GM19395 (cell line): ENCODE measurements around the gene SKAP2.

Experiments
- ATAC-seq: cut with Tn5 transposase; IDR thresholded peaks from one replicate; pipeline ENCODE4 v1.9.1; 2021; ENCODE audit warnings: mild to moderate bottlenecking, moderate library complexity; ENCODE audit not compliant: unreplicated experiment

Gene SKAP2

DNA sequence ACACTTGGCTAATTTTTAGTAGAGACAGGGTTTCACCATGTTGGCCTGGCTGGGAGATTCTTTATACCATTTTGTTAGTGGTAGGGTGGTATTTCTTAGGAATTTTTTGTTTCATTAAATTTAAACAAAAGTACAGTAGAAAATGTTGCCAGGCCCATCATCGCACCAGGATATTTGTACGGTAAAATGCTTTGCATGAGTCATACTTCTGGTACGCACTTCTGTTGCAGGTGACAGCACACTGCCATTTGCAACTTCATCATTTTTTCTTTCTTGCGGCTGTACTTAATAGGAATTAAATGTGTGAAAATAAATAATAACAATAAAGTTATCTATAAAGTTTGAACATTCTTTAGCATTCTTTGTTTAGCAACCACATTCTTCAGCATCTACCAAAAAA, 195.6 kb downstream of the SKAP2 start:
- ATAC-seq: no peak

- ATAC-seq: peak; percentile 65
These were observed 196.8 kb downstream of the SKAP2 start for GRCh38 chr7:26667514-26668133.

DNA sequence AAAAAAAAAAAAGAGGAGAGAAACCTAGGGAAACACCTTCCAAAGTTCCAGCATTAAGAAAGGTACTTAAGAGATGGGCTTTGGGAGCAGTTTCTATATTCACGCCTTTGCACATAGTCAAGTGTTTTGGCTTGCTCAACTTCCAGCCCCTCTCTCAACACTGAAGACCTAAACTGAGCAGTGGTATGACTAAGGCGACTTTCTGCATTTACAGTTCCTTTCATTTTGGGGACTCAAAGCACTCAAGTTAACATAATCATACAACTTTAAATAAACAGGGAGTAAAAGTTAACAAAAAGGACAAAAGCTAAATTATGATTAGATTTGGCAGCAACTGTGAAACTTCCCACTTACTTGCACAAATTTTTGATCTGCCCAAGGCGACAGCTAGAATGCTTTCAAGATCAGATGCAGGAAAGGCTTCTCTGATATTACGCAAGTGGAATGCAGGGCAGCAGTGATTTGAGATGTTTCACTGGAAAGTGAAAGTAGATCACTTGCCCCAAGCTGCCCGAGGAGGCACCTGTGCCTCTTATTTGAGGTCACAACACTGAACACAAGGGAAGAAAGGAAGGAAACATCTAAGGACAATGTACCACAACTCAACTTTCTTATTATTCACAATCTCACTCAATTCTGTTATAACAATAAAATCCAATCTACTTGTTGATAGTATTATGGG, 199.5 kb downstream of the SKAP2 start:
- no peak for ATAC-seq

DNA sequence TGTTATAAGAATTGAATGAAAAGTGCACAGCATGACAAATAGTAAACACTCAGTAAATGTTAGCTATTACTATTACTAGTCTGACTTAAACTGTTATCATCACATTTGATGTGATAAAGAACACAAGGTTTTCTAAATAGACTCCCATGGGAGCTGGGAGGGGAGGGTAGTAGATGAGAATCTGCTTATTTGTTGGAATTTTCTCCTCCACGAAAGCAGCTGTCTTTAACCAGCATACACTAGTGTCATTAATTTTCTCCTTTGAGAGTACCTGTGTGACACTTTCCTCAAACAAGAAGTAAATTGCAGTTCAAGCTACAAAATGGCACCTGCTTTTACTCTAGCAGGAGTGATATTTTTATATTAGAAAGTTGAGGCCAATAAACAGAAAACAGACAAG, 200.1 kb downstream of the SKAP2 start:
- ATAC-seq: no peak

DNA sequence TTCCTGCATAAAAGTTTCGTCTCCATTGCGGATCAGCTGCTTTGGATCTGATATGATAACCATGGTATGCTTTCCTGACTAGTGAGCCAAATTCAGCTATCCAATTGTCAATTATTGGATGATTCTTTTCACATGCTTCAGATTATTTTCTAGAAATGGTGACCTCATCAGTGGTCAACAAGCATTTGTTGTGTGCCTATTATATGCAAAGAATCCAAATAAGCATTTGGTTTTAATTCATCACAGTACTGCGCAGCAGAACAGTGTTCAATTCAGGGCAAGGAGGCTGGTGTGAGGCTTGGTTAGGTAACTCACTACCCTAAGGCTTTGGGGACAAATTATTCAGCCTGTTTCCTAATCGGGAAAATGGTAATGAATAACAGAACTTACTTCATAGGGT, 200.5 kb downstream of the SKAP2 start:
- no peak for ATAC-seq

- ATAC-seq: no peak
These were observed 201.7 kb downstream of the SKAP2 start for GRCh38 chr7:26662646-26663045.

DNA sequence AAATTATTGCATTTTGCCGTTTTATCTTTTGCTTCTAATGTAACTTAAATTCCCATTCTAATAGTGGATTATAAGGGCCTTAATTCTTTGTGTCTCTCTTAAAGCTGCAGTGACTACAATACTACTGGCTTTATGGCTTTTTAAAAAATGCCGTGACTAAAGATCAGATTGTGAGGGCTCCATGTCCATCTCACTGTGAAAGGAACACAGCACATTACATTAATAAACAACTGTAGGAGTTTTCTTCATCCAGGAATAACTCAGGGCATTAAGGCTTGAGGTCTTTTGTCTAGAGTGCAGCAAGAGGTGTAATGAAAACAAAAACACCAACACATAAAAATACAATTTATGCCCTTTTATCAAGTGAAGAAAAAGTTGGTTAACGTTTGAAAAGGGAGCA, 205.3 kb downstream of the SKAP2 start:
- ATAC-seq: no peak

- no peak for ATAC-seq
These were observed 205.9 kb downstream of the SKAP2 start for GRCh38 chr7:26658389-26659084.

- no peak for ATAC-seq
These were observed 206.6 kb downstream of the SKAP2 start for GRCh38 chr7:26657686-26658388.

DNA sequence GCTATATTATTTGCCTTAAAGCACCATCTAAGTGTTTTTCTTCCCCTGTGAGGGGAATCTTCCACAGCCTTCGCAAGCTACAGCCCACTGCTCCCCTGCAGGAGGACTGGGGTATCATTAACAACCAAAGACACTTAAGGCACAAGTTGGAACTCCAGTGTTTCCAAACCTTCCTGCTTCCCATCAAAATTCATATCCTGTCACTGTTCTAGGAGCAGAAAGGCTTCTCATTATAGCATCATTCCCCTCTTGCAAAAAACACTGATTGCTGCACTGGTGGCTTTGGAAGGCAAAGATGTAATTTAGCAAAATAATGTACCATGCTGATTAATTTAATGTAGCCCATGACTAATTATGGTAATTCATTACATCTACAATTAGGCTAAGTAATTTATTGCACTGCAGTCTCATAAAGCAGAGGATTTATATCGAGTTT, 207.2 kb downstream of the SKAP2 start:
- ATAC-seq: no peak

DNA sequence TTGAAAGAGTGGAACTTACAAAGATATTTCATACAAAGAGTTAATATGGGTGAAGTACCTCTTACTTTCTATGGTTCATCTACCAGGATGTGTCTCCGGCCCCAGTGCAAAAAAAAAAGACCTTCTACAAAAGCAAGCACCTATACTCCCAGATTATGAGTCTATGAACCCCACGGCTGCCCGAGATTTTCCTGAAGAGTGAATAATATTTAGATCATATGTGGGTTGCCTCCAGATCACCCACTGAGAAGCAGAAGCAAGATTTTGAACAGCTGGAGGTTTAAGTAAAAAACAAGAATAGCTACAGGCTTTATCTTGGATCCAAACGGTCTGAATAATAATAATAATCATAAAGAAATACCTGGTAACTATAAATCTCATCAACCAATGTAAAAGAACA, 207.7 kb downstream of the SKAP2 start:
- no peak for ATAC-seq

- ATAC-seq: no peak
These were observed 208.6 kb downstream of the SKAP2 start for GRCh38 chr7:26655781-26656180.

GRCh38 chr7:26653430-26654399, 210.7 kb downstream of the SKAP2 start:
- no peak for ATAC-seq

DNA sequence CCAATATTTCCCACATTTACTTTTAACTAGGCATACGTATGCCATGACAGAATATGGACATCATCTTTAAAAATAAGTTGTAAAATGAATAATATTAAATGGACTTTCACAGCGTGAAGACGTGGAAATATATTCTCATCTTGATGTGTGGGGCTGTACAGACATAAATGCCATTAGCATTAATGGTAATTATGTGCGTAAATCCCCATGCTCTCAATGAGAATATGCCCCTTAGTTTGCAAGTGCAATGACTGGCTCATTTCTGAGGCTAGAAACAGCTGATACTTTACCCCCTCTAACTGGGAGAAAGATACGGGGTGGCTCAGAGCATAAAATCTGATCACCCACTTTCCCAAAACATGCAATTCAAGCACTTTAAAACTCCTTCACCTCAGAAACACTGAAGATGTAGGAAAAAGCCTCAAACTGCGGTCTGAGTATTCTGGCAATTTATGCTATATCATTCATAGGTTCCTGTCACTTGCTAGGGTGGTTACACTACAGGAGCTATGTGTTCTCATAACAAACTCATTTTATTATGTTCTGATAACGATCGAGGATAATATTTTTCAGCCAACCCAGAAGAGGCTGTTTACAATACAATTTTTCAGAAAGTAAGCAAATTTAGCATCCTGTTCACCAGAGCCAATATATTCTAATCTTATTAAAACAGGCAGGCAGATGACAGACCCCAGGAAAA, 211.8 kb downstream of the SKAP2 start:
- no peak for ATAC-seq

DNA sequence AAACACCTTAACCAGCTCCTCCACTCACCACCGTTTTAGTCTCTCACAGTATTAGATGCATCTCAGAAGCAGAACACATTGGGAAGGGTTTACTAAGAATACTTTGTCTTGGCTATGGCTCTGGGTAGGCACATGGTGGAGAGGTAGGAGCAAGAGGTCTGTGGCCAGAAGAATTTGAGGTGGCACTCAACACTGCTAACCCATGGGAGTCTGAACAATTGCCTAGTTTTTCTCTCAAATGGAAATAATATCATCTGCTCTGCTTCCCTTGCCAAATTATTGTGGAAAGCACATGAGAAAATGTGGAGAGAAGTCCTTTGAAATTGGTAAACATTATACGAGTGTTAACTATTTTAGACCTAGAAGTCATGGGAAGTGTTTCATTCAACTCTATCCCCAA, 214.3 kb downstream of the SKAP2 start:
- no peak for ATAC-seq

GRCh38 chr7:26649388-26649787, 215.0 kb downstream of the SKAP2 start:
- ATAC-seq: no peak

DNA sequence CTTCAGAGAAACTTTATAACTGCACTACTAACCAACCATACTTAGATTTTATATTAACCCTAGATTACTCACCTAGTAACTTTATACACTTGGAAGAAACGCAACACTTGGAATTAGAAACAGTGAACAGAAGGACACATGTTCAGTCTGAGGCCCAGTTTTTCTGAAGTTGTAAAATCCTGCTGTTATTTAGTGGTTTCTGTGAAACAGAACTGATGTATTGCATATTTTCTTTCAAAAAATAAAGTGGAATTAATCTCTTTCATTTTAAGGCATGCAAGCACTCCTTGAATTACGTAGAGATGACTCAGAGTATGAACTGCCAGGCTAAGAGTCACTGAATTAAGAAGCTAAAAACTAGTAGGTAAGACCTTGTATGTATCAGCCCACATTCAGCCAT, 215.8 kb downstream of the SKAP2 start:
- no peak for ATAC-seq

DNA sequence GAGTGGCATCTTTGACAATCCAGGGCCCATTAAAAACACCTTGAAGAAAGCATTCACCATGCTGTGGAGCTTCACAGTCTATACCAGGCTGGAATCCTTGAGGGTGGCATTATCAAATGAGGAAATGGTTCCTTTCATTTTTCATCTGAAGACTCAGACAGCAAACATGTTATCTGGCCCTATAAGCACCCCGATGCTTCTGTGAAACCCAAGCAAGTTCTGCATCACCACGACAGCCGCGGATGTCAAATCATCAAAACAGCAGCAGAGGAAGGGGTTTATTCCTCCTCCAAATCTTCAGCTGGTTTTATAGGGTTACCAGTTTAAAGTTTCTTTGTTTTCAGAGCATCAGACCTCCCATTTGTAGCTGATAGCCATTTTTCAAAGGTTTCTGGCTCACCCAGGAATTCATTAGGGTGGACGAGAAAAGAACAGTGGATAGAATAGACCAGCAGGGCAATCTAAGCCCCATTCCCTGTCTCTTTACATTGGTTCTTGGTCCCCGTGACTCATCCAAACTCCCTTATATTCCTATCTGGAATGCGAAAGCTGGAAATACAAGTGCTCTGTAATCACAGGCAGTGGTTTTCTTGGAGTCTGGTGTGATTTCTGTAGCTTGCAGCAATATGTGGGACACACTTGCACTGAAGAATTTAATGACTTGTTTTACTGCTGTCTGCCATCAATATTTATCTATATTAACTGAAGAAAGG, 217.9 kb downstream of the SKAP2 start:
- no peak for ATAC-seq

DNA sequence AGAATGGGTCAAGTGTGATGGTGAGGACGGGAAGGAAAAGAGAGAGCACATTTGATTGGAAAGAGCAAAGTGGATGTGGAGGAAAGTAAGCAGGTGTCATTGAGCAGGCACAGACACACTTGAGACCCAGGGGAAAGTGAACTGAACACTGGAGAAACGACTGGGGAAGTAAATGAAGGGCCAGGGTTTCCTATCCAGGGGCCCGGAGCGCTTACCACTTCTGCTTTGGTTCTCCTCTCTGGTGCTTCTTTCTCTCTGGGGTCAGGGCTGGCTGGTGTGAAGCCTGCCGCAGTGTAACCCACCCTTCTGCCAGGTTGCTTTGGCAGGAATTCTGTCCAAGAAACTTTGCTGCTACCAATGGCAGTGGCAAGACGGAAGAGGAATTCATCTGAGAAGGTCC, 219.3 kb downstream of the SKAP2 start:
- no peak for ATAC-seq
